ENCODE results near the gene CCDC201.
A peak's percentile ranks its signal among the peaks of the same experiment; 100 is the strongest.

CCDC201 gene

GRCh38 chr7:45918556-45918955 is 45.7 kb upstream of the CCDC201 start:
- TF ChIP-seq CTCF (IDR thresholded peaks at IDR 0.05; ENCODE audit: borderline replicate concordance, insufficient read depth, low read depth, low read length): no peak
- no peak overlapping the region for H3K4me3 ChIP-seq (ENCODE audit: low read depth, low read length)

GRCh38 chr7:45917658-45918057 is 44.8 kb upstream of the CCDC201 start:
- H3K4me3 ChIP-seq (ENCODE audit: low read depth, low read length): no peak overlapping the region
- TF ChIP-seq CTCF (IDR thresholded peaks at IDR 0.05; ENCODE audit: borderline replicate concordance, insufficient read depth, low read depth, low read length): peak; percentile 91

- no peak overlapping the region for H3K4me3 ChIP-seq (ENCODE audit: low read depth, low read length)
- no peak for TF ChIP-seq CTCF (IDR thresholded peaks at IDR 0.05; ENCODE audit: borderline replicate concordance, insufficient read depth, low read depth, low read length)
Observed at GRCh38 chr7:45917064-45917463, 44.2 kb upstream of the CCDC201 start.

GRCh38 chr7:45915606-45916005 is 42.7 kb upstream of the CCDC201 start:
- no peak for TF ChIP-seq CTCF (IDR thresholded peaks at IDR 0.05; ENCODE audit: borderline replicate concordance, insufficient read depth, low read depth, low read length)
- no peak overlapping the region for H3K4me3 ChIP-seq (ENCODE audit: low read depth, low read length)

GRCh38 chr7:45914911-45915310 is 42.0 kb upstream of the CCDC201 start:
- no peak overlapping the region for H3K4me3 ChIP-seq (ENCODE audit: low read depth, low read length)
- no peak for TF ChIP-seq CTCF (IDR thresholded peaks at IDR 0.05; ENCODE audit: borderline replicate concordance, insufficient read depth, low read depth, low read length)

- no peak for TF ChIP-seq CTCF (IDR thresholded peaks at IDR 0.05; ENCODE audit: borderline replicate concordance, insufficient read depth, low read depth, low read length)
- no peak overlapping the region for H3K4me3 ChIP-seq (ENCODE audit: low read depth, low read length)
Observed at GRCh38 chr7:45912972-45913371, 40.1 kb upstream of the CCDC201 start.

- H3K4me3 ChIP-seq (ENCODE audit: low read depth, low read length): no peak overlapping the region
- no peak for TF ChIP-seq CTCF (IDR thresholded peaks at IDR 0.05; ENCODE audit: borderline replicate concordance, insufficient read depth, low read depth, low read length)
Observed at GRCh38 chr7:45911311-45911710, 38.4 kb upstream of the CCDC201 start.
